BLaER1 (cell line): ENCODE data around the gene GNAS.

Experiments
- H3K27ac ChIP-seq: shearing (Covaris generic); formaldehyde crosslinking; 2 replicates; pipeline ENCODE4 v1.8.1; 2022
- H3K27me3 ChIP-seq: shearing (Covaris generic); formaldehyde crosslinking; 2 replicates; pipeline ENCODE4 v1.8.1; 2022
- H3K36me3 ChIP-seq: shearing (Covaris generic); formaldehyde crosslinking; 2 replicates; pipeline ENCODE4 v1.8.1; 2022
- H3K4me1 ChIP-seq: shearing (Covaris generic); formaldehyde crosslinking; 2 replicates; pipeline ENCODE4 v1.8.1; 2022
- H3K4me2 ChIP-seq: shearing (Covaris generic); formaldehyde crosslinking; 2 replicates; pipeline ENCODE4 v1.8.1; 2022
- H3K4me3 ChIP-seq: shearing (Covaris generic); formaldehyde crosslinking; 2 replicates; pipeline ENCODE4 v1.8.1; 2022
- H3K9ac ChIP-seq: shearing (Covaris generic); formaldehyde crosslinking; 2 replicates; pipeline ENCODE4 v1.8.1; 2022
- H3K9me3 ChIP-seq: shearing (Covaris generic); formaldehyde crosslinking; 2 replicates; pipeline ENCODE4 v1.8.1; 2022
- H4K20me1 ChIP-seq: shearing (Covaris generic); formaldehyde crosslinking; 2 replicates; pipeline ENCODE4 v1.8.1; 2022
- Cebpa-rat ChIP-seq: shearing (Covaris generic); IDR thresholded peaks from 2 replicates; pipeline ENCODE4 v1.8.1; 2022

GNAS gene

DNA sequence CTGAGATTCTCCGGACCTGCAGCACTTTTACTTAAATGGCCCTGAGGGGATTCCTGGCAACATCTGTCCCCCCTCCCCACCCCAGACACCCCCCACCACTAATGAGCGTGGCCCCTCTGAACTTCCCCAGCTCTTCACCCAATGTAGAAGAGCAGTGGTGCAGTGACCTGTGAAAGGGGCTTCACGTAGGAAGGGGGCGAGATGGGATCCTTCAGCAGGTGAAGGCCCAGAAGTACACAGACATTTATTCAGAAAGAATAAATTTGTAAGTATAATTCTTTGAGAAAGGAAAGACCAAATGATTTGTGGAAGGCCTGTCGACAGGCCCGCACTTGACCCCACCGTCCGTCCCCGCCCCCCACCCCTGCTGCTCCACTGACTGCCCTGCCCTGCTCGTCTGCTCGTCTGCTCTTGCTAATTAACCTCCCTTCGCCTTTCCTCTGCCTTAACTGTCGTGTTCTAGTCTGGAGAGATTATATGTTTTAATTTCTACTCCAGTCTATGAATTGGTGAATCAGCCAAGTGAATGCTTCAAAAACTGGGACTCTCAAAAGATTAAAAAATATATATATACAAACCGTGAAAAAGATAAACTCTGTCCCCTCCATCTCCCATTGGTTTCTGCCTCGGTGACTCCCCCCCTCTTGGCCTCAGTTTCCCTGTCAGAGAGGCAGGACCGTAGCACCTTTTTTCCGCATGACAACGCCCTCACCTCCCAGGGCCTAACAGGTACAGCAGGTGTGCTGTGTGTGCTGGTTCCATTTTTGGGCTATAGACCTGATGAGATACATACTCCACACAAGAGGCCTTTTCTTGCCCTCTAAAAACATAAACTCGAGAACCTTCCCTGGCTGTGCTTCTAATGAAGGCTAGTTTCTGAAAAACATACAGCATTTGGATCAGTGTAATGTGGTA, 49.2 kb downstream of the GNAS start:
- peaks cover 98% of the 10 kb centered on the region for H3K4me1 ChIP-seq
- H3K27ac ChIP-seq: no peak overlapping the region
- peaks cover 96% of the 10 kb centered on the region for H3K36me3 ChIP-seq
- no peak for TF ChIP-seq Cebpa-rat
- H3K4me3 ChIP-seq: no peak overlapping the region
- peak overlapping the region; percentile 36 for H3K4me2 ChIP-seq
- peaks cover 86% of the 10 kb centered on the region for H4K20me1 ChIP-seq
- H3K9me3 ChIP-seq: no peaks in the 10 kb centered on the region
- H3K9ac ChIP-seq: no peak overlapping the region
- H3K27me3 ChIP-seq: no peaks in the 10 kb centered on the region

DNA sequence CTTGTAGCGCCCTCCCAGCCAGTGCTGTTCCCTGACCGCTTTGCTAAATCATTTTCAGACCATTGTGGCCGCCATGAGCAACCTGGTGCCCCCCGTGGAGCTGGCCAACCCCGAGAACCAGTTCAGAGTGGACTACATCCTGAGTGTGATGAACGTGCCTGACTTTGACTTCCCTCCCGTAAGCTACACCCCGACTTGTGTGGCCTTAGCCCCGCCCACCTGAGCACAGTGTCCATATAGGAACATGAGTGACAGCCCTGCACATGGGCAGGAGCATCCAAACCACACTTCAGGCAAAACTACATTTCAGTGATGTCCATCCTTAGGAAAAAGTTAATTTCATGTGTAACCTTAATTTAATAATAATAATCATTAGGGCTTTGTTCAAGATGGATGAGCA, 51.1 kb downstream of the GNAS start:
- peak overlapping the region; percentile 29; the same call in 1 of the 2 replicates for H3K4me2 ChIP-seq
- H3K4me3 ChIP-seq: no peak overlapping the region
- H3K27me3 ChIP-seq: no peaks in the 10 kb centered on the region
- no peak for TF ChIP-seq Cebpa-rat
- H3K9ac ChIP-seq: no peak overlapping the region
- no peaks in the 10 kb centered on the region for H3K9me3 ChIP-seq
- H3K4me1 ChIP-seq: peaks cover 92% of the 10 kb centered on the region
- peaks cover 86% of the 10 kb centered on the region for H3K36me3 ChIP-seq
- peak overlapping the region; percentile 6; the same call in 1 of the 2 replicates for H3K27ac ChIP-seq
- H4K20me1 ChIP-seq: peaks cover 68% of the 10 kb centered on the region

DNA sequence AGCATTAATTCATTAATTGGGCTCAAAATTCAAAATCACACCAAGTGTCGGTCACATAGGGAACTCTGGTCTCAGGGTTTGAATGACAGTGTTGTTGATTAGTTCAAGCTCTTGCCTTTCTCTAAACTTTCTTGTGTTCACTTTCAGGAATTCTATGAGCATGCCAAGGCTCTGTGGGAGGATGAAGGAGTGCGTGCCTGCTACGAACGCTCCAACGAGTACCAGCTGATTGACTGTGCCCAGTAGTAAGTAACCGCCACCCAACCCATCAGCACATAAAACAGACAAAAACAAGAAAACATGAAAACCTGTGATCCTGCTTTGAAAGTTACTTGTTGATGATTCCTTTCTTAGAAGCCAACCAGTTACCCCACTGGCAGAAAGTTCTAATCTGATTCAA, 52.7 kb downstream of the GNAS start:
- H3K36me3 ChIP-seq: peaks cover 86% of the 10 kb centered on the region
- H3K9ac ChIP-seq: peak overlapping the region; percentile 25; the same call in 1 of the 2 replicates
- TF ChIP-seq Cebpa-rat: no peak
- H3K27me3 ChIP-seq: no peaks in the 10 kb centered on the region
- H3K4me2 ChIP-seq: peak overlapping the region; percentile 92
- H3K27ac ChIP-seq: peak overlapping the region; percentile 95
- H3K4me1 ChIP-seq: peaks cover 92% of the 10 kb centered on the region
- H3K4me3 ChIP-seq: no peak overlapping the region
- H4K20me1 ChIP-seq: peaks cover 51% of the 10 kb centered on the region
- H3K9me3 ChIP-seq: no peaks in the 10 kb centered on the region

DNA sequence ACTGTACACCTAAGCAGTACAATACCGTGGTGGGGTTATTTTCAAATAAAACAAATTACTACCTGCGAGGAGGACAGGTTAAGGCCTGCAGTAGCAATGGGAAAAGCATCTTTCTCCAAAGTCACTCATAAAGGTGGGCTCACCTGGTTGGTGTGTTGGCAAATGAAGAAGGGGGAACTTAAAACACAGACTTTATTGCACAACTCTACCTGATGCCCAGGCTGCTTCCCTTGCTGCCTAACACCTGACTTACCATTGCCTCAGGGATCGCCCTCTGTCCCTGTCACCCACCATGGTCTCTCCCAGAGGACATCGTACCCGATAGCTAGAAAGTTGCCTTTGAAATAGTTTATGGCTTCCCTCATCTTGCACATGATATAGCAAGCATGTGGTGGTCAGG, 53.6 kb downstream of the GNAS start:
- no peak; the same call in 1 of the 2 replicates for TF ChIP-seq Cebpa-rat
- Histone ChIP-seq H3K27me3 (no peaks in the 10 kb centered on the region), H3K9ac (peak overlapping the region; percentile 86; the same call in 1 of the 2 replicates), H3K36me3 (peaks cover 86% of the 10 kb centered on the region), H3K4me1 (peaks cover 92% of the 10 kb centered on the region), H3K4me2 (peak overlapping the region; percentile 92), H3K27ac (peak overlapping the region; percentile 95), H3K9me3 (no peaks in the 10 kb centered on the region), H4K20me1 (peaks cover 43% of the 10 kb centered on the region), H3K4me3 (0 out of 2 replicates have a peak overlapping the region, but pooled peaks have one; percentile 59)

DNA sequence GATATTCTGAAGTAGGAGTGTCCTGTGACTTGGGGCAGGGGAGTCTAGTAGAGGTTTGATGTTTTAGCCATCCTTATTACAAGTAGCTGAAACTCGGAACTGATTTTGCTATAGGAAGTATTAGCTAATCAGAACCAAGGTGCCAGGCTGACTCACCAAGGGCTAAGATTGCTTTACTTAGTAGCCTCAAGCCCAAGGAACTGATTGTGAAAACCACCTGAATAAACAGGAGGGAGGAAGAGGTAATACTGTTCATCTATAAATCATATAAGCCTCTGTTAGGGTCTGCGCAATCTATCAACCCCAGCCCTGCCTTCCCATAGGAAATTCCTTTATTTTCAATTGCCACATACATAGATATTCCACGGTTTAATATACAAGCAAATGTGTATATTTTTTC, 54.4 kb downstream of the GNAS start:
- H3K36me3 ChIP-seq: peaks cover 87% of the 10 kb centered on the region

DNA sequence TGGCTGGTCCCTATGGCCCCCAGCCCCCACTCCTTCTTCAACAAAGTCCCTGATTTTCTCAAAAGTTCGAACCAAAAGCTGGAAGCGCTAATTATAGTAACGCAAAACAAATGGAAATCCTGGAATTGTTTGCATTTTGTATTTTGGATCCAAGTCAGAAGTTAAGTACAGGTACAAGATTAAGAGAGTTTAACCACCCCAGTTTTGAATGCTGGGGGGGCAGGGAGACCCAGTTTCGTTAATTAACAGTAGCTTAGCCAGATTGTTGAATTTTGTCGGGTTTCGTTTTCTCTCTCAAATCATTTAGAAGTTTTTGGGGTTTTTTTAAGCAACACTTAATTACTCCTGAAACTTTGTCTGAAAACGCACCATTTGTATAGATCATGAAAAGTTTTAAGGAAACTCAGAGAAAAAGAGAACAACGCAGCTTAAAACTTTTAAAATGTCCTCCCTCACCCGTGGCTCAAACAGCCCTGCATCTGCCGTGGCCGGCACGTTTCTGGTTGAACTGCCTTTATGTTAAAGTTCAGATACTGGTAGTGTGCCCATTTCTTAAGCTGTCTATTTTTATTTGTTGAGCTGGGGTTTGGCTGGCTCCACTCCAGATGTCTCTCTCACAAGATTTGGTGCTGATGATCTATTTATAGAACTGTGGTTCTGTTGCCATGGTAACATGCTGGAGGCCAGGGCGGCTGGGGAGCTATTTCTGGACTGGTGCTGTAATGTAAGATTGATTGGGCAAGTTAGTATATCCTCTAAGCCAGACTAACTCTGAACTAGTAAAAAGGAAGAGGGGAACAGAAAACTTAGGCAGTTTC, 55.0 kb downstream of the GNAS start:
- no peaks in the 10 kb centered on the region for H3K27me3 ChIP-seq
- peaks cover 29% of the 10 kb centered on the region for H4K20me1 ChIP-seq
- peak overlapping the region; percentile 86 for H3K9ac ChIP-seq
- peaks cover 94% of the 10 kb centered on the region for H3K4me1 ChIP-seq
- TF ChIP-seq Cebpa-rat: peak; percentile 92
- H3K4me3 ChIP-seq: peak overlapping the region; percentile 59
- H3K27ac ChIP-seq: peak overlapping the region; percentile 95
- no peaks in the 10 kb centered on the region for H3K9me3 ChIP-seq
- peaks cover 87% of the 10 kb centered on the region for H3K36me3 ChIP-seq
- peak overlapping the region; percentile 92 for H3K4me2 ChIP-seq

More for the DNA sequence above, 54.4 kb downstream of the GNAS start:
- peak overlapping the region; percentile 59 for H3K4me3 ChIP-seq
- no peaks in the 10 kb centered on the region for H3K27me3 ChIP-seq
- peaks cover 35% of the 10 kb centered on the region for H4K20me1 ChIP-seq
- H3K4me2 ChIP-seq: peak overlapping the region; percentile 92
- H3K27ac ChIP-seq: peak overlapping the region; percentile 95
- H3K9me3 ChIP-seq: no peaks in the 10 kb centered on the region
- peak overlapping the region; percentile 86 for H3K9ac ChIP-seq
- no peak for TF ChIP-seq Cebpa-rat
- peaks cover 94% of the 10 kb centered on the region for H3K4me1 ChIP-seq

DNA sequence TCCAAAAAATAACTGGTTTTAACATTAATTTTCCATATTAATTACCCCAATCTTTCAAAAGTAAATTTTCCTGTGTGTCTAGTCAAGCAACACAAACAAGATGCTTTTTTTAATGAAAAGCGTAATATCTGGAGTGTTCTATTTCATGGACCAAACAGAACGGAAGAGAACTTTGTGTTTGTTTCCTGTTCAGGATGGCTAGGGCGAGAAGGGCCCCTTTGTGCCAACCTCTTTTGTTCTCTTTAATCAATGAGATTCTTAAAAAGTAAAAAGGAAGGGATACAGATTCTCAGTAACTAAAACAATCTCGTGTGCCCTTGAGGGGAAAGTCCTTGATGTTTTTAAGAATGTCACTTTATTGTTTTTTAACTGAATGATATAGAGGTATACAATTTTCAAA, 55.7 kb downstream of the GNAS start:
- Histone ChIP-seq H3K27me3 (no peaks in the 10 kb centered on the region), H4K20me1 (peaks cover 22% of the 10 kb centered on the region), H3K36me3 (peaks cover 80% of the 10 kb centered on the region), H3K9ac (peak overlapping the region; percentile 86), H3K4me2 (peak overlapping the region; percentile 92), H3K9me3 (no peaks in the 10 kb centered on the region), H3K4me3 (peak overlapping the region; percentile 59), H3K27ac (peak overlapping the region; percentile 95), H3K4me1 (peaks cover 87% of the 10 kb centered on the region)
- no peak for TF ChIP-seq Cebpa-rat

DNA sequence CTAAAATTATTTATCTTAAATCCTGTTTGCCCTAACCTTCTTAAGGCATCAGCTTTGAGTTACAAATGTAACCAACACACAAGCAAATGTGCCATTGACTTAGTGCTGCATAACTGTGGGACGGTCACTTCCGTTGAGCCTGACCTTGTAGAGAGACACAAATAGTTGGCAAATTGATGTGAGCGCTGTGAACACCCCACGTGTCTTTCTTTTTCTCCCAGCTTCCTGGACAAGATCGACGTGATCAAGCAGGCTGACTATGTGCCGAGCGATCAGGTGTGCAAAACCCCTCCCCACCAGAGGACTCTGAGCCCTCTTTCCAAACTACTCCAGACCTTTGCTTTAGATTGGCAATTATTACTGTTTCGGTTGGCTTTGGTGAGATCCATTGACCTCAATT, 56.4 kb downstream of the GNAS start:
- Histone ChIP-seq H3K27me3 (no peaks in the 10 kb centered on the region), H4K20me1 (peaks cover 14% of the 10 kb centered on the region), H3K9me3 (no peaks in the 10 kb centered on the region), H3K4me1 (peaks cover 80% of the 10 kb centered on the region), H3K4me3 (peak overlapping the region; percentile 59), H3K36me3 (peaks cover 73% of the 10 kb centered on the region), H3K9ac (peak overlapping the region; percentile 86), H3K4me2 (peak overlapping the region; percentile 92), H3K27ac (peak overlapping the region; percentile 95)
- TF ChIP-seq Cebpa-rat: no peak

DNA sequence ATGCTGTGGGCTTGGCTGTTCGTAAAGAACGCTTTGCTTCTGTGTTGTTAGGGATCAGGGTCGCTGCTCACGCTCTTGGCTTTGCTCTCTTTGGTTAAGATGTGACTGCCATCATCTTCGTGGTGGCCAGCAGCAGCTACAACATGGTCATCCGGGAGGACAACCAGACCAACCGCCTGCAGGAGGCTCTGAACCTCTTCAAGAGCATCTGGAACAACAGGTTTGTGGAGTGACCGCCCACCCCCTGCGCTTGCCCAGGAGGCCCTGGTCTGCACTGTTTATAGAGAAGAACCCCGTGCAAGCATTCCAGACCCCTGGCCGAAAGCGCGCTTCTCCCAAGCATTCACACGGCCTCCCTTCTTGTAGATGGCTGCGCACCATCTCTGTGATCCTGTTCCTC, 57.1 kb downstream of the GNAS start:
- Histone ChIP-seq H3K9ac (no peak overlapping the region; the same call in 1 of the 2 replicates), H3K27ac (peak overlapping the region; percentile 95), H3K4me2 (peak overlapping the region; percentile 92), H3K36me3 (peaks cover 67% of the 10 kb centered on the region), H3K4me3 (peak overlapping the region; percentile 59; the same call in 1 of the 2 replicates), H3K9me3 (no peaks in the 10 kb centered on the region), H3K4me1 (peaks cover 74% of the 10 kb centered on the region), H4K20me1 (peaks cover 8% of the 10 kb centered on the region), H3K27me3 (no peaks in the 10 kb centered on the region)
- no peak for TF ChIP-seq Cebpa-rat
